Measurements from ENCODE around the gene TSPAN9. TPM values are rescaled to one million over a fixed set of nuclear protein-coding genes. Genes with fewer than 3 reads are reported as not detected.

Gene TSPAN9
- total and polyA plus RNA-seq, 2 of the 4 experiments (the other 2 are of a cell fraction) = 17.7 to 39.1 TPM

DNA sequence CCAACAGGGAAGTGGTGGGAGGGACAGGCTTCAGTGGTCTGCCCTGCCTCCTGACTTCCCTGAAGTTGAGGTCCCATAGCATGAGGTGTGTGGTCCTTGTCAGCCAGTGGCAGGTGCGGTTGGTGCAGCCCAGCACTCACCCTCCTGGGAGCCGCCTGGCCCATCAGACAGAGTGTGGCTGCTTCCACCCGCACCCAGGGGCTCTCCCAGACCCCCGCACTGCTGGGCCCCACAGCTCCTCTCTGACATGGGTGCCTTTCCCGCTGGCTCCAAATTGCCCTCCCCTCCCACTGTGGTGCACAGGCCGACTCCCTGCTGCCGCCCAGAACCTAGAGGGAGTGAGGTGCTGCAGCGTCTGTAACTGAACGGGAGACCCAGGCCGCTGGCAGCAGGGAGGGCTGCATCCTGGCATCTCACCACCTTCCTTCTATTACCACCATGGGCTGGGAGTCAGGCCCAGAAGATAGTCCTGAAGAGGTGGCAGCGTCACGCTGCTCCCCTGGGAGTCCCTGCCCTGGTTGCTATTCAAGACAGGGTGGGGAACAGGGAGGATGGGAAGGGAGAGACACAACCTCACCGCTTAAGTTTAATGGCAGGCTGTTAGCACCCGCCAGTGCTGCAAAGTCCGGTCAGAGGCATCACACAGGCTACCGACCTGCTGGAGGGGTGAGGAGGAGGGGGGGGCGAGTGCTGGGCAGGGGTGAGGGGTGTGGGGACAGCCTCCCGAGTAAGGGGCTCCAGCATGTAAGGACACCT, 233.3 kb downstream of the TSPAN9 start:
- no peak for DNase-seq
- no peak overlapping the region for H2AK5ac ChIP-seq (ENCODE audit: low read depth, low read length)
- no peak overlapping the region for H3K9ac ChIP-seq (ENCODE audit: low read depth, low read length)
- CTCF ChIA-PET = interaction anchor here (2.6 kb wide), 1 partner anchor 10 kb away, joined by 13 read pairs; no protein-coding TSS in a partner anchor
- no peaks in the 10 kb centered on the region for H4K20me1 ChIP-seq (ENCODE audit: insufficient read depth, low read length)
- peak overlapping the region; percentile 11 for H2AK9ac ChIP-seq (replicated peaks; ENCODE audit: low read depth, low read length, poor library complexity)
- intact Hi-C loops (cut with micrococcal nuclease) = no loop called here
- no peak overlapping the region for H3K4ac ChIP-seq (ENCODE audit: low read depth, low read length)
- H4K8ac ChIP-seq (ENCODE audit: low read depth in 2 of 2, low read length in 2 of 2) = no peak overlapping the region
- ATAC-seq (ENCODE audit: low read depth) = no peak
- dilution Hi-C loops (cut with HindIII; ENCODE audit: low sequenced_read_pairs, unreplicated experiment) = no loop called here
- H4K91ac ChIP-seq (ENCODE audit: insufficient read depth, low read depth, low read length) = no peak overlapping the region
- H3K4me3 ChIP-seq (ENCODE audit: insufficient read depth, low read depth, low read length) = no peak overlapping the region
- H3K23ac ChIP-seq (ENCODE audit: low read depth, low read length) = no peak overlapping the region
- H3K18ac ChIP-seq (ENCODE audit: low read depth, low read length) = no peak overlapping the region
- TF ChIP-seq CEBPB (IDR thresholded peaks at IDR 0.05; ENCODE audit: low read depth, low read length) = no peak
- TF ChIP-seq, protein P1, sequence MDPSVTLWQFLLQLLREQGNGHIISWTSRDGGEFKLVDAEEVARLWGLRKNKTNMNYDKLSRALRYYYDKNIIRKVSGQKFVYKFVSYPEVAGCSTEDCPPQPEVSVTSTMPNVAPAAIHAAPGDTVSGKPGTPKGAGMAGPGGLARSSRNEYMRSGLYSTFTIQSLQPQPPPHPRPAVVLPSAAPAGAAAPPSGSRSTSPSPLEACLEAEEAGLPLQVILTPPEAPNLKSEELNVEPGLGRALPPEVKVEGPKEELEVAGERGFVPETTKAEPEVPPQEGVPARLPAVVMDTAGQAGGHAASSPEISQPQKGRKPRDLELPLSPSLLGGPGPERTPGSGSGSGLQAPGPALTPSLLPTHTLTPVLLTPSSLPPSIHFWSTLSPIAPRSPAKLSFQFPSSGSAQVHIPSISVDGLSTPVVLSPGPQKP (IDR thresholded peaks at IDR 0.05; ENCODE audit: borderline replicate concordance, low read depth, low read length) = no peak
- no peaks in the 10 kb centered on the region for H3K36me3 ChIP-seq (ENCODE audit: control insufficient read depth, insufficient read depth, low read length)
- no peak overlapping the region for H3K4me2 ChIP-seq (ENCODE audit: low read depth, low read length)
- WGBS, 2 experiments (ENCODE audit: extremely low coverage in 2 of 2, insufficient read length in 1 of 2) = 85% methylated on average over 4 of the region's 18 CpGs; no CpG with 5 or more reads in 1 of the 2 experiments
- H3K9me1 ChIP-seq (ENCODE audit: insufficient read depth, low read length) = peaks cover 7% of the 10 kb centered on the region; the same call in 1 of the 2 replicates
- H3K79me1 ChIP-seq (ENCODE audit: low read depth in 1 of 2, low read length in 2 of 2) = no peaks in the 10 kb centered on the region
- H2AFZ ChIP-seq (replicated peaks; ENCODE audit: low read length, poor library complexity) = no peak overlapping the region
- peaks cover 6% of the 10 kb centered on the region; the same call in 1 of the 2 replicates for H3K4me1 ChIP-seq (ENCODE audit: control insufficient read depth, insufficient read depth, low read length)
- in situ Hi-C loops (cut with MboI; ENCODE audit: low sequenced_read_pairs) = loop anchor here (10.0 kb wide), 1 partner anchor 484 kb away; no protein-coding TSS in a partner anchor
- H3K9me3 ChIP-seq (ENCODE audit: control insufficient read depth, insufficient read depth, low read length) = no peaks in the 10 kb centered on the region
- H3K14ac ChIP-seq (replicated peaks; ENCODE audit: low read depth, low read length) = no peak overlapping the region
- H2BK5ac ChIP-seq (ENCODE audit: low read depth, low read length, poor library complexity, severe bottlenecking) = no peak overlapping the region
- no peak overlapping the region for H2BK120ac ChIP-seq (ENCODE audit: low read depth, low read length)
- H2BK15ac ChIP-seq (ENCODE audit: low read depth, low read length) = no peak overlapping the region
- BruUV-seq (replicated peaks) = no TSS peak
- H3K27me3 ChIP-seq (ENCODE audit: control insufficient read depth, insufficient read depth, low read length) = peaks cover 32% of the 10 kb centered on the region
- H3K27ac ChIP-seq (ENCODE audit: insufficient read depth, low read length) = no peak overlapping the region
- no peak overlapping the region for H2BK20ac ChIP-seq (ENCODE audit: low read depth, low read length)
- H3K56ac ChIP-seq (ENCODE audit: extremely low read depth, insufficient read depth, low read length) = no peak overlapping the region
- no peak overlapping the region for H4K5ac ChIP-seq (ENCODE audit: low read depth, low read length)
- POLR2A ChIA-PET (ENCODE audit: unreplicated experiment) = no interaction called here
